Bronchial epithelial cell (primary cell): Measurements from ENCODE around the gene ZDHHC21. TPM values are rescaled to one million over a fixed set of nuclear protein-coding genes. Genes with fewer than 3 reads are reported as not detected.

Experiments
- DNase-seq: peaks from one replicate; pipeline ENCODE4 v3.0.0-alpha.2; 2010; ENCODE audit warnings: low read depth
- FAIRE-seq: peaks from 2 replicates; lab custom pipeline; 2011; peaks lifted over from hg19 to GRCh38; lab: Jason Lieb, UNC
- H3K27me3 ChIP-seq: 2 replicates; pipeline ENCODE4 v1.5.1; 2011; ENCODE audit warnings: low read length; ENCODE audit not compliant: control insufficient read depth, insufficient read depth
- H3K36me3 ChIP-seq: 2 replicates; pipeline ENCODE4 v1.5.1; 2011; ENCODE audit warnings: low read length; ENCODE audit not compliant: control insufficient read depth, insufficient read depth
- H3K4me3 ChIP-seq: 2 replicates; pipeline ENCODE4 v1.5.1; 2011; ENCODE audit warnings: mild to moderate bottlenecking, low read depth, low read length, control low read depth
- CTCF ChIP-seq: IDR thresholded peaks from 2 replicates; pipeline ENCODE4 v1.5.1; 2011; ENCODE audit warnings: mild to moderate bottlenecking, moderate library complexity, low read length, control low read depth, inconsistent platforms; ENCODE audit not compliant: insufficient read depth, severe bottlenecking
- total RNA-seq: library from RNA; depleted of rRNA; stranded (reverse); fragments of >200 nt; gene quantifications from 2 replicates; pipeline ENCODE4 v1.2.1, GENCODE V29; 2014

The ZDHHC21 gene
- total RNA-seq, 1 donor from 2014 or later, result 8.4 TPM

GRCh38 chr9:14723301-14723700 is 30.1 kb upstream of the ZDHHC21 start:
- peaks cover 2% of the 10 kb centered on the region for H3K27me3 ChIP-seq
- no peak overlapping the region for H3K4me3 ChIP-seq
- peak; percentile 20 for DNase-seq
- no peak for FAIRE-seq
- no peak for TF ChIP-seq CTCF
- no peaks in the 10 kb centered on the region for H3K36me3 ChIP-seq

- no peak for FAIRE-seq
- H3K4me3 ChIP-seq, result no peak within 1 kb of the TSS
- no peak for TF ChIP-seq CTCF
- DNase-seq, result no peak
- H3K27me3 ChIP-seq, result peaks cover 2% of the 10 kb centered on the region
- H3K36me3 ChIP-seq, result no peaks in the 10 kb centered on the region
Observed at GRCh38 chr9:14722391-14723035, 29.3 kb upstream of the ZDHHC21 start, which contains the start of gene CER1. TSS of gene CER1 (minus strand) at chr9:14722733. CDS start at chr9:14722672, 61 bp downstream.

- Histone ChIP-seq H3K36me3 (no peaks in the 10 kb centered on the region), H3K27me3 (no peaks in the 10 kb centered on the region), H3K4me3 (no peak overlapping the region)
- DNase-seq (no peak), FAIRE-seq (no peak)
- no peak for TF ChIP-seq CTCF
Observed at GRCh38 chr9:14719231-14719923, 26.1 kb upstream of the ZDHHC21 start.

- Histone ChIP-seq H3K27me3 (no peaks in the 10 kb centered on the region), H3K36me3 (no peaks in the 10 kb centered on the region), H3K4me3 (no peak overlapping the region)
- FAIRE-seq, result no peak
- TF ChIP-seq CTCF, result no peak
- DNase-seq, result no peak
Observed at GRCh38 chr9:14715102-14715501, 21.9 kb upstream of the ZDHHC21 start.

GRCh38 chr9:14713187-14713767 is 20.0 kb upstream of the ZDHHC21 start:
- peak; percentile 88 for DNase-seq
- no peaks in the 10 kb centered on the region for H3K36me3 ChIP-seq
- H3K4me3 ChIP-seq, result no peak overlapping the region
- TF ChIP-seq CTCF, result no peak
- FAIRE-seq, result no peak
- H3K27me3 ChIP-seq, result no peaks in the 10 kb centered on the region
